Kasumi-1 (cell line): ENCODE measurements around the gene SEH1L.
"Not testable (repeated sequence)": the region's sequence is repeated elsewhere in the genome, so short reads cannot be mapped to it uniquely, and the experiment has no call there.

Experiments
- DNase-seq, 2 experiments: peaks; one replicate each; lab custom pipeline; 2025; lab: John Stamatoyannopoulos, UW

Gene SEH1L

DNA sequence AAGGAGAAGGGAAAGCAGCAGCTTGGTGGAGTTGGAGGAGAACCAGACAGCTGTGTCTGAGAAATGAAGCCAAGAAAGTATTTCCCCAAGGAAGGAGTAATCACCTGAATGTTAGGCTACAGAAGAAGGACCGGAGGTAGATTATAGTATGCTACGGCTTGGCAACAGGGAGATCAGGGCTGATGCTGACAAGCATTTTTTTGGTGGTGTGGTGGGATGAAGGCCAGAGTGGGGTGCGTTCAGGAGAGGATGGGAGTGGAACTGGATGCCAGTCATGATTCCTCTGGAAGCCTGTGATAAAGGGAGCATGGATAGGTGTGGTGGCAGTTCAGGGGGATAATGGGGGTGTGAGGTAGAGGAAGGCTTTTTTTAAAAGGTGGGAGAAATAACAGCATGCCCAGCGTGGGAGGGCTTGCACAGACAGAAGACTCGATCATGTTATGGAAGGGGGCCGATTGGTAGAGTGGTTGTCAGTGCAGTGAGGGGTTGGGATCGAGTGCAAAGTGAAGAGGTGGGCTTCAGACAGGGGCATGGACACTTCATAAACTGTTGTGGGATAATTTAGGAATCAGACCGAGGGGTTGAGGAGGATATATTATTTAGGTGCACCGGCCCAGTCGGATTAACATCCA is 49.0 kb downstream of the SEH1L start:
- no peak for DNase-seq

DNA sequence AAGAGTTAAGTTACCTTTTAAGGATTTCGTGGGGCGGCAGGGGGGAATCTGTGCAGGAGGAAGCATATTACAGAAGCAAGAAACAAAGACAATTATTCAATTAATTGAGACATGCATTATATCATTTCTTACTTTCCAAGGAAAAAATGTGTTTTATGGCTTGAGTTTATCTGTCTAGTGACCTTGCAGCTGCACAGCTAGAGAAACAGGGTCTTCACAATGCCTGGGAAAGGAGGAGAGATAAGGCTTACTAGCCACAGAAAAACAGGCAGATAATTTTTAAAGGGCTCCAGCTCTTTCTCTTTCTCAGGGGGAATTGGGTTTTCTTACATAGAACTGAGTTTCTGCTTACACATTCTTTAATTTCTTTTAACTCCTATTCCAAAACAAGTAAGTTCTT is 49.5 kb downstream of the SEH1L start:
- not testable (repeated sequence) for DNase-seq

DNA sequence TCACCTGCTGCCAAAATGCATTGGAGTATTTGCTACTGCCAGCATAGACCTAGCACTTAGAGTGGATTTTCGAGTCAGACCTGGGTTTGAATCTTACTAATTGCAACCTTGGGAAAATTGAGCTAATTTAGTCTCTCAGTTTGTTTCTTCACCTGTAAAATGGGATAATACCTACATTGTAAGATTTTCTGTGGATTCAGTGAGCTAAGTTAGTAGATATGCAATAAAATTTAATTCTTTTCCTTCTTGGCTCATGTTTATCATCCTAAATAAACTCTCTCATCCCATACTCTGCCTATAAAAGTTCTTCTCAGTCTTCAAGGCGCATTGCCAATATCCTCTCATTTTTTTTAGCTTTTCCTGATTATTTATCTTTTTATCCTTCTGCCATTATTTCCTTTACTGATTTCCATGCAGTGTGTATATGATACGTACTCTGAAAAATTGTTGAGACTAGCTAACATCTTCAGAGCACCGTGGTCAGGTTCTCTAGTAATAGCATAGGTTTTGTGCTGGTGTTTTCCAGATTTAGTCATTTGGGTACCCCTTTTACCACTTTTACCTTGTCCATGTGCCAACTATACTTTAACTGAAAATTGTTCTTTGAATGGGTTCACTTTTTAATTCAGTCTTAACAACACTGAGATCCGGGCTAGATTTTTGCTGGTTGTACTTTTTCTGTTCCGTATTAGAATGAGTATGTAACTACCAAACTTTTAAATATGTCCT is 50.7 kb downstream of the SEH1L start:
- no peak for DNase-seq

DNA sequence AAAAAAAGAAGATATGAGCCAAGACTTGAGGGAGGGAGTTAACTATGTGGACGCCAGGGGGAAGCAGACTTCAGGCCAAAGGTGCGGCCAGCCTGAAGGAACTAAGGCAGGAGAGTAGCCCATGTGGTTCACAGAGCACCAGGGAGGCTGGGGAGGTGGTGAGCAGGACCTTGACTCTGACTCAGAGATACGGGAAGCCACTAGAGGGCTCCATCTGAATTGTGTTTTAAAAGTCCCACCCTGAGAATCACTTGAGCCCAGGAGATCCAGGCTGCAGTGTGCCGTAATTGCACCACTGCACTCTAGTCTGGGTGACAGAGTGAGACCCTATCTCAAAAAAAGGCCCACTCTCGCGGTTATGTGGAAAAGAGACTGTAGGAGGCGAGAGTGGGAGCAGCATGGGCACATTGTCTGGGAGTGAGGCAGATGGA is 55.7 kb downstream of the SEH1L start:
- DNase-seq: peak; percentile 86 to 90

DNA sequence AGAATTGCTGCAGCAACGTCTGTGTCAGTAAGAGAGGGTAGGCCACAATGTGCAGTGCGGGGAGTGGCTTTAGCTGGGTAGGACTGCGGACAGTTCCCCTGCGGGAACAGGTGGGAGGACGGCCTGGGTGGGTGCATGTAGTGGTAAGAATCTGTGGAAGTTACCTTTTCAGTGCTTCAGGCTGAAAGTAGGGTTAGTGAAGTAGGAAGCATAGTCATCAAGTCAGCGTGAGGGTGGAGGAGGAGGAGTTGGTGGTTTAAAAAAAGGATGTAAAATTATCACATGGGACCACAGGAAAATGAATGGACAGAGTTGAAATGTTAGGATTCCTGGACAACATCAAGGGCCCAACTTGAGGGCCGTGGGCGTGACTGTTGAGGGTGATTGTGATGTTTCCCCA is 56.6 kb downstream of the SEH1L start:
- DNase-seq: no peak

DNA sequence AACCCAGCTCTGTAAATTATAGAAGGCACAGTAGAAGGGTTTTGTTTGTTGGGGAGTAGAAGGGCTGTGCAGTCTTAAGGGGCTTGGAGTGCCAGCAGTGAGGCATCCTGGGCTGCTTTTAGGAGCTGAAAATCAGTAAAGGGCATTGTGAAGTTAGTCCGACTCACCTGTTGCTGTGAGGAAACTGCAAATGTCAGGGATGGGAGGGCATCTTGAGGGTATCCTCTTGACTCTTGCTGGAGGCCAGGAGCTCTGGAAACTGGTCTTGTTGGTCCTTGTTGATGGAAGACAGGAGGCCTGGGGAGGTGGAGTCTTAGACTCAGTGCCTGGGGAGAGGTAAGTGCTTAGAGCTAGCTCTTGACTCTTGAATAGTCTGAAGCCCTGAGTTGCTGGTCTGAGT is 57.5 kb downstream of the SEH1L start:
- DNase-seq: no peak

DNA sequence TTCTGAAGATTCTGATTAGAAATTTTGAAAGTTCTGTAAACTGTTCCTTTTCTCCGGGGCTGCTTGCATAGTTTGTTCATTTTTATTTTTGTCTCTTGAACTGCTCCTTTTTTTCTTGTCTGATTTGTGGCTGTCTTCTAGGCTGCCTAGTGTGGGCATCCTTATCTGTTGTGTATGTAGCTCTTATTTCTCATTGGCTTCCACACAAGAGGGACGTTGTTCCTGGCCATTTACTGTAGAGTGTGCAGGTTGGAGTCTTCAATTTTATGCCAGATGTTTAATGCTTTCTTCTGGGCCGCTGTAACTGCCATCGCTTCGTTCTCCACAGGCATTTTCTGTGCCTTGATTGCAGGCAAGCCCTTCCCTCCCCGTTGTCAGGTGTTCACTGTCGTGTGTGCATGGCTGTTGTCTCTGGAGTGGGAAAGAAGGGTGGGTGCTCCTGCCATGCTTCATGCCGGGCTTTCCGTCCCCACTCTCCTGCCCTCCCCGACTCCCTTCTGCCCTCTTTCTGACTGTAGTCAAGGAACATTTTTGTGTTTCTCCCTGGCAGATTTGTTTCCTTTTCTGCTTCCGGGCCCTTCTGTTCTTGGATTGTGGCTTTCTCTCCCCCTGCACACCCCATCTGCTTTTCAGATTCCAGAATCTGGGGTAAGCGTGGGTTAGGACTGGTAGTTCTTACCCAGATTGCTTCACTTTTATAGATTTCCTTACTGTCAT is 58.9 kb downstream of the SEH1L start:
- DNase-seq: peak; percentile 75 to 87

DNA sequence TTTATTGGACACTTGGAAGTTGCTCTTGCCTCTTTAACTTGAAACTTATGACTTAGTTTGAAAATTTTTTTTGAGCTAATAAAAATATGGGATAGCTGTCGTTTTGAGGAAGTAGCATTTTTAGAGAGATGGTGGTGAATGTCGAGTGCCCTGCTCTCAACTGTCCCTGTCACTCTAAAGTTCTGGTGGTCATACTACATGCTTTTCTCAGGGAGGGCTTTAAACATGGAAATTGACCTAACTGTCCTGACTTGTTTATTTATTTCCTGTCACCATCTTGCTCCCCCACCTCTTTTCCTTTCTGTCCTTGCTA is 59.4 kb downstream of the SEH1L start:
- peak; percentile 75 to 87 for DNase-seq

DNA sequence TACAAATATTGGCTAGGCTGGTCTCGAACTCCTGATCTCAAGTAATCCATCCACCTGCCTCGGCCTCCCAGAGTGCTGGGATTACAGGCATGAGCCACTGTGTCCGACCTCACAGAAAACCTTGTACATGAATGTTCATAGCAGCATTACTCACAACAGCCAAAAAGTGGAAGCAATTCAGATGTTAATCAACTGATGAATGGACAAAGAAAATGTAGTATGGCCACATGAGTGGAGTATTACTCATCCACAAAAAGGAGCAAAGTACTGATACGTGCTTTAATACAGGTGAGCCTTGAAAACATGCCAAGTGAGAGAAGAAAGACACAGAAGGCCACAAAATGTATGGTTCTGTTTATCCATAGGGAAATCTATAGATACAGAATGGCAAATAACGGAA is 63.9 kb downstream of the SEH1L start:
- no peak for DNase-seq

DNA sequence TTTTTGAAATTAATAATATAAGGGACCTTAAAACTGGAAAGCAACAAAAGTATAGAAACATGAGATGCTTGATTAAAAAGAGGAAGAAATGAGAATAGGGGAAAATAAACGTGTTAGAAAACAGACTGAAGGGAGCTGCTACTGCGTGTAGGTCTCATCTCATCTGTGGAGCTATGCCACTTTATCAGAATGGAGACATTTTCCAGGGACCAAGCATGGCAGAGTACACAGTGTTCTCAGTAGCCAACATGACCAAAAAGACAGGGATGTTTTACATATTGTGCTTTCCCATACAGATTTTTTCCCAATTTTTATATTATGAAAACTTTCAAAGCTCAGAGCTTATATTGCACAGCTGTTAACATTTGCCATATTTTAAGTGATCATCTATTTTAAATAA is 66.4 kb downstream of the SEH1L start:
- DNase-seq: no peak

DNA sequence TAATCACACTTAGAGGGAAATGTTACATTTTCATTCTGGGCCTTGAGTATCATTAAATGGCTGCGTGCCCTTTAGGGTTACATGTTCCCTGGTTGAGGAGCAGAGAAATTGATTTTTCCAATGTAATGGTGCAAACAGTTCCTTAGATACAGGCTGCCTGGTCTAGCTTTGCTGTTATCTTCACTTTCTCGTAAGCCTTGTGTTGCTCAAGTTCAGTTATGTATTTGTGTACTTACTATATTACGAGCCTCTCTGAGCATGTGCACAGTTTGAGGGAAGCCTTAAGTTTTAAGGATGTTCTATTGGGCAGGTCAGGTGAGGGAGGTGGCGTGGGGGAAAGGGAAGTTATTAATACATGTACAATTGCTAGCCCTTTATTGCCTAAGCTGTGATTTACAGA is 67.0 kb downstream of the SEH1L start:
- no peak for DNase-seq

DNA sequence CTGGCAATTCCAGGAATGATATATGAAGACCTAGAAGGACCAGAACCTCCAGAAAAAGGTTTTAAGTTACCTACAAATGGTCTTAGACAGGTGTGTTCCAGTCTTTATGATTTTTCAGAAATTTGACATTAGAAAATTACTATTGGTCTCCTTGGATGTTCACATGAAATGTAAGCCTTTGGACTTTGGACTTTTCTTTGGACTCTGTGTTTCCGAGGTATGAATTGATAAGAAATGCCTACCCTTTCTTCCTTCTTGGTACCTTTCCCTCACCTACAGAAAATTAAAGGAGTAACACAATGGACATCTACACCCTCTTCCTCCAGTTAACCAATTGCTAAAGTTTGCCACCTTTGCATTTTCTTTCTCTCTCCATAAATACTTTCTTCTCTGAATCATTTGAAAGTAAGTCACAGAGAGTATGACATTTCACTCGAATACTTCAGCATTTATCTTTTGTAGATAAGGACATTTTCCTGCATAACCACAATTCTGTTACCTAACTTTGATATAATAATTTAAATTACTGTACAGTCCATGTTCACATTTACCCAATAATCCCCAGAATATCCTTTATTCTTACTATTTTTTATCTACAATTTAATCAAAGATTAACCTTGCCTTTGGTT is 69.5 kb downstream of the SEH1L start:
- DNase-seq: no peak

DNA sequence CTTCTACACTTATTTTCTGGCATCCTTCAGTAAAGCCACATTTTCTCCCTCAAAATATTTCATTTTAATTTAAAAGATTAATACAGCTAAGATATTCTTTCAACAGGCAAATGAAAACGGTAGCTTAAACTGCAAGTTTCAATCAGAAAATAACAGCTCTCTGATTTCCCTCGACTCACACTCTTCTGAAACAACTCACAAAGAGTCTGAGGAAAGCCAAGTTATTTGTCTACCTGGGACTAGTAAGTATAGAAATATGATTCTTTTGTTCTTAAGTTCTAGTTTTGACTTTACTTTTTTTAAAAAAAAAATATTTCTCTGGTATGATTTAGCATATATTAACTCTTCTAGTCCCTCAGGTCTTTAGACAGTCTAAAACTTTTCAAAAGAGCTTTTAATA is 70.6 kb downstream of the SEH1L start:
- no peak for DNase-seq

DNA sequence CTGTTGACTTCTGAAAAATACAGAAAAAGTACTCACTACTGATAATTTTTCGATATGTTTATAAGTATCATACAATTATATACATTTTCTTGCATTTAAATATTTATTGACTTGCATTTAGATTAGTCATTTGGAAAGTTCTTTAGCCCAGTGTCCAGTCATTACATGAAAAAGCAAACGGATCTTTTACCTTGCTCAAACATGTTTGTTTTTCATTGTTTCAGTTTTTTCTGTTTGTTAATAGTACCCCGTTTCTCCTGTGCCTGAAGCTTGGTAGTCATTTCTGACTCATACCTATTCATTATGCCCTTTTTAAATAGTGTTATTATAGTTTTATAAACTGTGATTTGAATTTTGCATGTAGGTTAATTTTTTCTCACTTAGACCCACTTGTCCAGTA is 71.5 kb downstream of the SEH1L start:
- DNase-seq: no peak

DNA sequence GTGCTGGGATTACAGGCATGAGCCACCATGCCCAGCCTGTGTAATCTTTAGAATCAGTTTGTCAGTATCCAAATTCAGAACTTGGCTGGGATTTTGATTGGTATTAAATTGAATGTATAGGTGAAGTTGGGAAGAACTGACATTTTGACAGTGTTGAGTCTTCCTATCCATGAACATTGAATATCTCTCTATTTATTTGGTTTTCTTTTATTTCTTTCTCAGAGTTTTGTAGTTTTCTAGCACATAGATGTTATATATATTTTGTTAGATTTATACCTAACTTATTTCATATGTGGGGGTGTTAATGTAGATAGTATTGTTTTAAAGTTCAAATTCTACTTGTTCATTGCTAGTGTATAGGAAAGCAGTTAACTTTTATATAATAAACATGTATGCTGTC is 74.8 kb downstream of the SEH1L start:
- DNase-seq: no peak

DNA sequence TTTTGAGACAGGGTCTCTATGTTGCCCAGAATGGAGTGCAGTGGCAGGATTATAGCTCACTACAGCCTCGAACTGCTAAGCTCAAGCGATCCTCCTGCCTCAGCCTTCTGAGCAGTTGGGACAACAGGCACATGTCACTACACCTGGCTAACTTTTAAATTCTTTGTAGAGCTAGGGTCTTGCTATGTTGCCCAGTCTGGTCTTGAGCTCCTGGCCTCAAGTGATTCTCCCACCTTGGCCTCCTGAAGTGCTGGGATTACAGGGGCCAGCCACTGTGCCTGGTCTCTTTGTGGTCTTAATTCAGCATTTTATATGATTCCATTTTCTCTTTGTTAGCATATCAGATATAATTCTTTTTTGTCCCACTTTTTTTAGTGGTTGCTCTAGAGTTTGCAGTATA is 77.4 kb downstream of the SEH1L start:
- DNase-seq: no peak

DNA sequence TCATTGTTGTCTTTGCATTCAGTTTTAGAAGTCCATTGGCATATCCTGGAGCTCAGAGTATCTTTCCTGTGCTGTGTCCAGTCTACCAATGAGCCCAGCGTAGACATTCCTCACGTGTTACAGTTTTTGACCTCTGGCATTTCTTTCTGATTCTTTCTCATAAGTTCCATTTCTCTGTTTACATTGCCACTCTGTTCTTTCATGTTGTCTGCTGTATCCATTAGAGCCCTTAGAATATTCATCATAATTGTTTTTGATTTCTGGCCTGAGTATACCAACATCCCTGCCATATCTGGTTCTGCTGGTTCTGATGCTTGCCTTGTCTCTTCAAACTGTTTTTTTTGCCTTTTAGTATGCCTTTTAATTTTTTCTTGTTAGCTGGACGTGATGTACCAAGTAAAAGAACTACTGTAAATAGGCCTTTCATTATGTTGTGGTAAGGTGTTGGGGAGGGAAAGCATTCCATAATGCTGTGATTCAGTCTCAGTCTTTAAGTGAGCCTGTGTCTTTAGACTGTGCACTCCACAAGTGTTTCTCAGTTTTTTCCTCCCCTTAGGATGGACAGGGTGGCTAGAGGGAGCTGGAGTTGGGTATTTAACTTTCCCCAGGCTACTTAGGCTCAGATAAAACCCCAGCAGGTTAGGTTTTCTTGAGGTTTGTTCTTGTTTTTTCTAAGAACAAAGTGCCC is 78.9 kb downstream of the SEH1L start:
- DNase-seq: no peak

DNA sequence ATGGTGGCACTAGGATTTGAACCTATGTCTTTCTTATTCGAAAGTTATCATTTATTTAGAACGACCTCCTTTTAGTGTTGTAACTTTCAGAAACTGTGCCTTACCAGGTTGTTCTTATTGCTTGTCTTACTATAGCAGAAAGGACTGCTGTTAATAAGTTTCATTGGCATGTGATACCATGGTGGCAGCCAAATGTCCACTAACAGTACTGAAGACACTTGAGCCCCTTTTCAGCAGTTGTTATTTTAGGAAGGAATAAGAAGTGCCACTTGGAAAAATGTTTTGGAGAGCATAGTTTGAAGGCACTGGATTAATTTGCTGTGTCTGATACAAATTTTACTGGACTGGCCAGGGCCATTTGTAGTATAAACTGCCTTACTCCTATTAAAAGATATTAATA is 81.1 kb downstream of the SEH1L start:
- DNase-seq: no peak

DNA sequence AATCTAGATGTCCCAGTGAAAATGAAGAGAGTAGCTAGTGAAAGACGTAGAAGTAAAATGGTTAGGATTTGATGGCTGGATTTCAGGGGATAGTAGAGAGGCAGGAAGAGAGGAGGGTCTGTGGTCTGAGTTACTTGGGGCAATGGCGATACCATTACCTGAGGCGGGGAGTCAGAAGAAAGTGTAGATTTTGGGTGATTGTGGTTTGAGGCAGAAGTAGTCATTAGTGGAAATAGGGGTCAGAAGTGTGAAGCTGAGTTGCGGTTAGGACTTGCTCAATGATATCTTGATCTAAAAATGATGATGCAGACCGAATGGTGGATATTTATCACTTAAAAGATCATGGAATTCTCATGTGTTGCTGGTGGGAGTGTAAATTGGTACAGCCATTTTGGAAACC is 84.4 kb downstream of the SEH1L start:
- no peak for DNase-seq

DNA sequence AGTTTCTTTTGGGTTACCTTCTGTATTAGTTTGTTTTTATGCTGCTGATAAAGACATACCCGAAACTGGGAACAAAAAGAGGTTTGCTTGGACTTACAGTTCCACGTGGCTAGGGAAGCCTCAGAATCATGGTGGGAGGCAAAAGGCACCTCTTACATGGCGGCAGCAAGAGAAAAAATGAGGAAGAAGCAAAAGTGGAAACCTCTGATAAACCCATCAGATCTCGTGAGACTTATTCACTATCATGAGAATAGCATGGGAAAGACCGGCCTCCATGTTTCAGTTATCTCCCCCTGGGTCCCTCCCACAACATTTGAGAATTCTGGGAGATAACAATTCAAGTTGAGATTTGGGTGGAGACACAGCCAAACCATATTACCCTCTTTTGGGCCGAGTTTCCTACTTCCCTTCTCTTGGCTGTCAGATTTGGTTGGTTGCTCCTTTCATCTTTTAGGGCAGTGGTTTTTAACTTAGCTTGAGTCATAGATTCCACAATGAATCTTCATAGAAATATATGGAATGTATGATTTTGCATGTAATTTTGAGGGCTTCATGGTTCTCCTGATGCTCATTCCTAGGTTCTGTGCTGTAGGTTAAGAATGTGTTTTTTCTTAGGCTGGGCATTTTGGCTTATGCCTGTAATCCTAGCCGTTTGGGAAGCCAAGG is 87.6 kb downstream of the SEH1L start:
- DNase-seq: no peak

DNA sequence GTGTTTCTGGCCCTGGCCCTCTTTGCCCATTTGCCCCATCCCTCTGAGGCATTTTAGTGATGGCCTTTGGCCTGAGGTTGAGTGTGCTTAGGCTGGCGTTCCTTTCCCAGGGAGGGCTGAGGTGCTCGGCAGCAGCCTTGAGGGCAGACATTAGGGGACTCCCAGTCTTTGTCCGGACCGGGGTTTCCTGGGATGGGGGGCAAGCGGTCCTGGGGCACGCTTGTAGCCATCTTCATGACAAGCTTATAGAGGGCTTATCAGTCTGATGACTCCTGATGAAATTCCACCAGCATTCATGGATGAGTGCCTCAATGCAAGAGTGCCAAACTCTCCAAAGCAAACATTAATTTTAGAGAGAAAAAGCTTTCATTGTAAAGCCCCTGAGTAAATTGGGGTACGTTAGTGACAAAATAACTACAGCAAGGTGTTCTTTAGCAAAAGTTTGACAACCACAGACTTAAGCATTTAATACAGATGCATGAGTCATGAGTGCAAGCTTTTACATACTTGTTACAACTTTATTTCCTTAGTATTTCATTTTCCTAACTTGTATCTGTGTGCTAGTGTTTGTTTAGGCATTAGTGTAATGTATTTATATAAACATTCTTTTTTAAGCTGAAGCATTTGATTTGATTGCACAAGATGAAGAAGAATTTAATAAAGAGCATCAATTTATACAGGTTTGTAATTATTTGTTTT is 89.0 kb downstream of the SEH1L start:
- DNase-seq: no peak
